ENCODE data around the gene PSME4. TPM values are rescaled to one million over a fixed set of nuclear protein-coding genes. Genes with fewer than 3 reads are reported as not detected.
A peak's percentile ranks its signal among the peaks of the same experiment; 100 is the strongest.

The PSME4 gene, protein sequence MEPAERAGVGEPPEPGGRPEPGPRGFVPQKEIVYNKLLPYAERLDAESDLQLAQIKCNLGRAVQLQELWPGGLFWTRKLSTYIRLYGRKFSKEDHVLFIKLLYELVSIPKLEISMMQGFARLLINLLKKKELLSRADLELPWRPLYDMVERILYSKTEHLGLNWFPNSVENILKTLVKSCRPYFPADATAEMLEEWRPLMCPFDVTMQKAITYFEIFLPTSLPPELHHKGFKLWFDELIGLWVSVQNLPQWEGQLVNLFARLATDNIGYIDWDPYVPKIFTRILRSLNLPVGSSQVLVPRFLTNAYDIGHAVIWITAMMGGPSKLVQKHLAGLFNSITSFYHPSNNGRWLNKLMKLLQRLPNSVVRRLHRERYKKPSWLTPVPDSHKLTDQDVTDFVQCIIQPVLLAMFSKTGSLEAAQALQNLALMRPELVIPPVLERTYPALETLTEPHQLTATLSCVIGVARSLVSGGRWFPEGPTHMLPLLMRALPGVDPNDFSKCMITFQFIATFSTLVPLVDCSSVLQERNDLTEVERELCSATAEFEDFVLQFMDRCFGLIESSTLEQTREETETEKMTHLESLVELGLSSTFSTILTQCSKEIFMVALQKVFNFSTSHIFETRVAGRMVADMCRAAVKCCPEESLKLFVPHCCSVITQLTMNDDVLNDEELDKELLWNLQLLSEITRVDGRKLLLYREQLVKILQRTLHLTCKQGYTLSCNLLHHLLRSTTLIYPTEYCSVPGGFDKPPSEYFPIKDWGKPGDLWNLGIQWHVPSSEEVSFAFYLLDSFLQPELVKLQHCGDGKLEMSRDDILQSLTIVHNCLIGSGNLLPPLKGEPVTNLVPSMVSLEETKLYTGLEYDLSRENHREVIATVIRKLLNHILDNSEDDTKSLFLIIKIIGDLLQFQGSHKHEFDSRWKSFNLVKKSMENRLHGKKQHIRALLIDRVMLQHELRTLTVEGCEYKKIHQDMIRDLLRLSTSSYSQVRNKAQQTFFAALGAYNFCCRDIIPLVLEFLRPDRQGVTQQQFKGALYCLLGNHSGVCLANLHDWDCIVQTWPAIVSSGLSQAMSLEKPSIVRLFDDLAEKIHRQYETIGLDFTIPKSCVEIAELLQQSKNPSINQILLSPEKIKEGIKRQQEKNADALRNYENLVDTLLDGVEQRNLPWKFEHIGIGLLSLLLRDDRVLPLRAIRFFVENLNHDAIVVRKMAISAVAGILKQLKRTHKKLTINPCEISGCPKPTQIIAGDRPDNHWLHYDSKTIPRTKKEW (N-terminal part only)
- 10 to 100 TPM; 32.7 to 46.3 (median 38.8) TPM for polyA plus RNA-seq (ENCODE audit: insufficient read length in 10 of 10)
- long read RNA-seq, donor 1, partial matches to known transcripts: 8 of 8 reads
- long read RNA-seq, donor 1, other reads (novel, unspliced or antisense): 0 of 8 reads
- long read RNA-seq, donor 2, partial matches to known transcripts: 12 of 12 reads
- long read RNA-seq, donor 2, other reads (novel, unspliced or antisense): 0 of 12 reads
- long read RNA-seq, donor 3: 0 reads
- long read RNA-seq, donor 4, partial matches to known transcripts: 8 of 8 reads
- long read RNA-seq, donor 4, other reads (novel, unspliced or antisense): 0 of 8 reads
- long read RNA-seq, donor 5, full-length matches to known transcripts: 1 of 9 reads
- long read RNA-seq, donor 5, partial matches to known transcripts: 8 of 9 reads
- long read RNA-seq, donor 5, other reads (novel, unspliced or antisense): 0 of 9 reads
- long read RNA-seq, donor 6, partial matches to known transcripts: 13 of 13 reads
- long read RNA-seq, donor 6, other reads (novel, unspliced or antisense): 0 of 13 reads
- long read RNA-seq, donor 7, partial matches to known transcripts: 6 of 6 reads
- long read RNA-seq, donor 7, other reads (novel, unspliced or antisense): 0 of 6 reads
- long read RNA-seq, donor 8, partial matches to known transcripts: 11 of 11 reads
- long read RNA-seq, donor 8, other reads (novel, unspliced or antisense): 0 of 11 reads
- long read RNA-seq, donor 9: 0 reads

- peak; percentile 91 to 97 (median 92) for DNase-seq
Measured at GRCh38 chr2:53970724-53971602, at the start of gene PSME4. Gene PSME4, minus strand, starts transcription at chr2:53970993. Its CDS starts 209 bp downstream, at chr2:53970784.

DNA sequence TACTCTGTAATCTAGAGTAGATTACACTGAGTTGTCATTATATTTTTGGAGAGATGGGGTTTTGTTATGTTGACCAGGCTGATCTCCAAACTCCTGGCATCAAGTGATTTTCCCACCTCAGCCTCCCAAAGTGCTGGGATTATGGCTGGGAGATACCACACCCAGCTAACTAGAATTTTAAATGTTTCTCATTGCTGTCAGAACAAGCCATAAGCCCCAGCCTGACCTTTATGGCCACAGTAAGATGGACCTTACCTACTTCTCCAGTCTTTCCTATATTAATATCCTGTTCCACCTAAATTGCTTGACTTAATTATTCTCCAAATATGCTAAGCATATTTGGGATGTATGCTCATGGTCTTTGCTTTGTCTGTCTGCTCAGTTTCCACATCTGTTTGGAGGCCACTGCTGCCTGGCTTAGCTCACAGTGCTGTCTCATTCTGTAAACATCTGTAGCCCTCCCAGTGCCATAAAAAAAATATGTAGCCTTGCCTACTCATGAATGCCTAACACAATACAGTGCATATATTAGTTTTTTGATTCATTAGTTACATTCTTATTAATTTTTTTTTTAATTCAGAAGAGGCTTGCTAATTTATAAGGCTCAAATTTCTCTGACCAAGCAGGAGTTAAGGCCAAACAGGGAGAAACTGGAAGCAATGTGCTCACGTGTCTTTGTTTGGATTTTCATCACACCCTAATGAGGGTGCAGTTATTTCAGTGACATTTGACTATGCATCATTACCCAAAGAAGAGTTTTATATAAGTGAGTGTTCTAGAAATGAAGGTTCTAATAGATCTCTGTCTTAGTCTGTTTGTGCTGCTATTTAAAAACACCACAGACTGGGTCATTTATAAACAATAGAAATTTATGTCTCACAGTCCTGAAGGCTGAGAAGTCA is 45.3 kb upstream of the PSME4 start:
- DNase-seq: peak; percentile 40 to 75 (median 59)

DNA sequence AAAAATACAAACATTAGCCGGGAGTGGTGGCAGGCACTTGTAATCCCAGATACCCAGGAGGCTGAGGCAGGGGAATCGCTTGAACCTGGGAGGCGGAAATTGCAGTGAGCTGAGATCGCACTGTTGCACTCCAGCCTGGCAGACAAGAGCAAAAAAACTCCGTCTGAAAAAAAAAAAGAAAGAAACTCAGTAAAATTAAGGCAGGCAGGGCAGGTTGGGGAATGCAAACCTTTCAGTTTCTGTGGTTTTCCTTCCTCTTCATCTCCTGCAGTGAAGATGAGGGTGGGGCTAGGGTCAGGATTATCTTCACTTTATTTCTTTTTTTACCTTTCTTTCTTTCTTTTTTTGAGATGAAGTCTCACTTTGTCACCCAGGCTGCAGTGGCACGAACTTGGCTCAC is 43.2 kb upstream of the PSME4 start:
- DNase-seq: no peak

DNA sequence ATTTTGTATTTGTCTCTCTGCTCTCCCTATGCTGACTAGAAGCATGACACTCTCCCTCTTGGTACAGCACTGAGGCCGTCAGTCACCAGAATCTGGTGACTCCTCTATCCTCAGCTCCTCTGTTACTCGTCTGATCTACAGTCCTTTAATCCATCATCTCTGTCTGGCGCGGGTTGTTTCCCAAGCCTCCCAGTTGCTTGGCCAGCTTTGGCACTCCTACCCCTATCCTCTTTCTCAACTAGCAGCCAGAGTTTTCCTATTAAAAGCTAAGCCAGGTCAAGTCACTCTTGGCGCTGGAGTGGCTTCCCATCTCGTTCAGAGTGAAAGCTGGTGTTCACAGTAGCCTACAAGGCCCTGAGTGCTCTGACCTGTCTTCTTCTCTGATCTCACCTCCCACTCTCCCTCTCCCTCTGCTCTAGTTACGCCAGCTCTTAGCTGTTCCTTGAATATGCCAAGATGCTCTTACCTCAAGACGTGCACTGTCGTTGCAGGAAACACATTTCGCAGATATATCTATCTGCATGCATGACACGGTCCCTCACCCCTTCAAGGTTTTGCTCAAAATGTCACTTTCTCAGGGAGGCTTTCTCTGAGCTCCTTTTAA is 41.8 kb upstream of the PSME4 start:
- DNase-seq: no peak

- DNase-seq: no peak
Measured at GRCh38 chr2:54009549-54009948, 38.8 kb upstream of the PSME4 start.

DNA sequence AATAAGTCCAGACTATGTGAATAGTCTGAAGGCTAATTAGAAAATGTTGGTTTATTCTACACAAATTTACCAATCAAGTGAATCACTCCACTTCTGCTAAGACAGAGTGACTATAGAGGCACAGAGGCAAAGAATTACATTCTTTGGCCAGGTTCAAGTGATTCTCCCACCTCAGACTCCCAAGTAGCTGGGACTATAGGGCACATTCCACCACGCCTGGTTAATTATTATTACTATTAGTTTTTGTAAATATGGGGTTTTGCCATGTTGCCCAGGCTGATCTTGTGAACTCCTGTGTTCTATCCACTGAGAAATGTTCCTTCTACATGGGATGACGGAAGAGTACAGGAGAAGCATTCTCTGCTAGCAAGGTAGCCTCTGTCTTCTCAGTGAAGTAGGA is 37.6 kb upstream of the PSME4 start:
- DNase-seq: no peak

DNA sequence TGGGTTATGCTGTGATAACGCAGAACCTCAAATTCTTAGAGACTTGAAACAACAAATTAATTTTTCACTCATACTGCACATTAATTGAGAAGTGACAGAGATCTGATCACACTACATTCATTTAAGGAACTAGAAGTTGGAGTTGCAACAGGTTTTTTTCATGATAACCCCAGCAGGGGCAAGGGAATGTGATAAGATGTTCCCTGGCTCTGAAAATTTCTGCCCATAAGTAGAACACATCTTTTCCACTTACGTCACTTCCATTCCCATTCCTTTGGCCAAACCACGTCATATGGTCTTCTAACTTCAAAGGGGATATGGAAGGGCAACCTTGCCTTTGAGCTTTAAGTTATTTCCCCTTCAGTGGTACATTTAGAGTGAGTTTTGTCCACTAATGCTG is 29.7 kb upstream of the PSME4 start:
- DNase-seq: no peak

GRCh38 chr2:54000122-54000521 is 29.3 kb upstream of the PSME4 start:
- no peak for DNase-seq

GRCh38 chr2:53998834-53999233 is 28.0 kb upstream of the PSME4 start:
- no peak for DNase-seq

DNA sequence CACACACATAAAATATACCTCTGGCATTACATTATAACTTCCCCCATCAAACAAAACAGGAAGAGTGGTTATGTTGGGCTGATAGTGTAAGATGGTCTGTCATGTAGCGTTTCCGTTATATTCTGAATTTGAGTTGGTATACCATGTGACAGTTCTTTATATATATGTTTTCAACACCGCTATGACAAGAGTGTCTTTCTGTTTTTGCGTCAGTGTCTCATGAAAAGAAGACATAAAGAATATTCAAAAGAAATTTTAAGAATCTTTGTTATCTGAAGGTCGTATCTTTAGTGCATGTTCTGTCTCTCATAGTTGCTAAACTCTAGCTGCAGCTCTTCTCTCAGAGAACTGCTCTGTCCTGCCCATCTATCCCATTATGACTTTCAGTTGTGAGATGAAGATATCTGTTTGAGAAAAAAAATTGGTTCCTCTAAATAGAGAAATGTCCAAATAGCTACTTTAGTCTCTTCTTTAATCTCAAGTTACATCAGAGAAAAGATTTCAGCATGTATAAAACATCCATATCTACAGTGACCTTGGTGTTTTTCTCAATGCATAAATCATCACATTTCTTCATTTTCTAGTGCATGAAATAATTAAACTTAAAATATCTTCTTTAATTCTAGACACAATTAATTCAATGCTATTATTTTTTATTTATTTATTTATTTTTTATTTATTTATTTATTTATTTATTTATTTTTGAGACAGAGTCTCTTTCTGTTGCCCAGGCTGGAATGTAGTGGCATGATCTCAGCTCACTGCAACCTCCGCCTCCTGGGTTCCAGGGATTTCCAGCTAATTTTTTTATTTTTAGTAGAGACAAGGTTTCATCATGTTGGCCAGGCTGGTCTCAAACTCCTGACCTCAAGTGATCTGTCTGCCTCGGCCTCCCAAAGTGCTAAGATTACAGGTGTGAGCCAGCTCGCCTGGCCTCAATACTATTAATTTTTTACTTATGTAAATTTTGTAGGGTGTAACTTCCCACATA is 24.3 kb upstream of the PSME4 start:
- DNase-seq: no peak

GRCh38 chr2:53991948-53992347 is 21.2 kb upstream of the PSME4 start:
- DNase-seq: no peak

GRCh38 chr2:53989210-53989862 is 18.5 kb upstream of the PSME4 start:
- DNase-seq: no peak

- peak in 1 of 3 donors; percentile 17 for DNase-seq
Measured at GRCh38 chr2:53987336-53987921, 16.6 kb upstream of the PSME4 start.

- DNase-seq: no peak
Measured at GRCh38 chr2:53985646-53986045, 14.9 kb upstream of the PSME4 start.

DNA sequence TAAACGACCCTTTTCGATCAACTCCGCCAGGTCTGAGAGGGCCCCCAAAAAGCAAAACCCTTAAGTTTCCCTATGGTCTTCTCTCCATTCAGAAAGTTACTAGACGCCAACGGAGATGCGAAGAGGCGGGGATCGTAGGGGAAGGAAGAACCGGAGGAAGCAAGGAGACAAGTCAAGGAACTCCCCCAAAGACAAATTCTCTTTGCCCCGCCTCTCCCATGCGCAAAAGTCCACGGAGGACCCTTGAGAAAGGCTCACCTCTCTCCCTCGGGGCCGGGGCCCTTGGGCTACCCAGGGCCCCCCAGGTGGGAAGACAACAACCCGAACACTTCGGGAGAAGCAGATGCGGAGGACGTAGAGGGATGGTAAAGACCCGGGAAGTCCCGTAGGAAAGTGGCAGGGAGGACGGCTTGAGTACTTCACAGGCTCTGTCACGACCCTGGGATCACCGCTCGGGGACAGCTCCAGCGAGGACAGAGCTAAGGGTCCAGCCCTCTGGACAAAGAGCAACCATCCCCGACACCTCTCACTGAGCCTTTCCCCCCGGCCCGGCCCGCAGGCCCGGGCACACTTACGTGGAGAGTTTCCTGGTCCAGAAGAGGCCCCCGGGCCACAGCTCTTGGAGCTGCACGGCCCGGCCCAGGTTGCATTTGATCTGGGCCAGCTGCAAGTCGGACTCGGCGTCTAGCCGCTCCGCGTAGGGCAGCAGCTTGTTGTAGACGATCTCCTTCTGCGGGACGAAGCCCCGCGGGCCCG is 647 bp downstream of the PSME4 start:
- peak; percentile 27 to 90 (median 50) for DNase-seq

Measured in muscle of back (tissue), 13 donors.